KOPT-K1 (cell line): ENCODE data around the gene GRSF1.

Source experiments
- H3K27ac ChIP-seq: fragments of 200-600 bp; sonication (generic); 2 replicates; pipeline ENCODE4 v1.5.1; 2016; ENCODE audit warnings: antibody characterized with exemption, mild to moderate bottlenecking, low read depth, low read length; ENCODE audit not compliant: poor library complexity, severe bottlenecking
- H3K36me3 ChIP-seq: fragments of 200-600 bp; sonication (generic); 2 replicates; pipeline ENCODE4 v1.5.1; 2017; ENCODE audit warnings: antibody characterized with exemption, mild to moderate bottlenecking, low read length, moderate library complexity; ENCODE audit not compliant: insufficient read depth
- H3K9me3 ChIP-seq: fragments of 200-600 bp; sonication (generic); 2 replicates; pipeline ENCODE4 v1.5.1; 2017; ENCODE audit warnings: antibody characterized with exemption, low read length, mild to moderate bottlenecking; ENCODE audit not compliant: insufficient read depth, poor library complexity, severe bottlenecking

The GRSF1 gene

GRCh38 chr4:70839589-70840093 lies at the start of gene GRSF1:
TSS of gene GRSF1 (minus strand) at chr4:70839890. CDS start at chr4:70839827, 63 bp downstream.
- Histone ChIP-seq H3K27ac (peak within 1 kb of the TSS; percentile 91), H3K36me3 (peaks cover 26% of the 10 kb centered on the region), H3K9me3 (no peaks in the 10 kb centered on the region)

- Histone ChIP-seq H3K9me3 (no peaks in the 10 kb centered on the region), H3K27ac (no peak overlapping the region), H3K36me3 (no peaks in the 10 kb centered on the region)
Measured at GRCh38 chr4:70885174-70885573, 45.5 kb upstream of the GRSF1 start.

GRCh38 chr4:70880739-70881138 lies 41.0 kb upstream of the GRSF1 start:
- no peaks in the 10 kb centered on the region for H3K9me3 ChIP-seq
- no peak overlapping the region for H3K27ac ChIP-seq
- no peaks in the 10 kb centered on the region for H3K36me3 ChIP-seq

GRCh38 chr4:70877556-70877955 lies 37.9 kb upstream of the GRSF1 start:
- Histone ChIP-seq H3K27ac (no peak overlapping the region), H3K9me3 (no peaks in the 10 kb centered on the region), H3K36me3 (no peaks in the 10 kb centered on the region)

GRCh38 chr4:70874268-70875156 lies 34.8 kb upstream of the GRSF1 start:
- Histone ChIP-seq H3K27ac (no peak overlapping the region), H3K36me3 (no peaks in the 10 kb centered on the region), H3K9me3 (no peaks in the 10 kb centered on the region)

- H3K27ac ChIP-seq, result no peak overlapping the region
Measured at GRCh38 chr4:70873216-70873615, 33.5 kb upstream of the GRSF1 start.

GRCh38 chr4:70868778-70869177 lies 29.1 kb upstream of the GRSF1 start:
- Histone ChIP-seq H3K36me3 (no peaks in the 10 kb centered on the region), H3K27ac (no peak overlapping the region)

More at GRCh38 chr4:70873216-70873615, 33.5 kb upstream of the GRSF1 start:
- no peaks in the 10 kb centered on the region for H3K36me3 ChIP-seq
- H3K9me3 ChIP-seq, result no peaks in the 10 kb centered on the region

GRCh38 chr4:70863099-70863790 lies 23.6 kb upstream of the GRSF1 start:
- Histone ChIP-seq H3K9me3 (no peaks in the 10 kb centered on the region), H3K27ac (peak overlapping the region; percentile 50), H3K36me3 (no peaks in the 10 kb centered on the region)

More at GRCh38 chr4:70868778-70869177, 29.1 kb upstream of the GRSF1 start:
- no peaks in the 10 kb centered on the region for H3K9me3 ChIP-seq

GRCh38 chr4:70859066-70859465 lies 19.4 kb upstream of the GRSF1 start:
- Histone ChIP-seq H3K27ac (no peak overlapping the region), H3K9me3 (no peaks in the 10 kb centered on the region), H3K36me3 (no peaks in the 10 kb centered on the region)

GRCh38 chr4:70858454-70858853 lies 18.8 kb upstream of the GRSF1 start:
- H3K27ac ChIP-seq, result no peak overlapping the region
- H3K36me3 ChIP-seq, result no peaks in the 10 kb centered on the region
- H3K9me3 ChIP-seq, result no peaks in the 10 kb centered on the region

- Histone ChIP-seq H3K36me3 (no peaks in the 10 kb centered on the region), H3K27ac (no peak overlapping the region), H3K9me3 (no peaks in the 10 kb centered on the region)
Measured at GRCh38 chr4:70855464-70855863, 15.8 kb upstream of the GRSF1 start.

GRCh38 chr4:70849291-70849690 lies 9.6 kb upstream of the GRSF1 start:
- Histone ChIP-seq H3K36me3 (no peaks in the 10 kb centered on the region), H3K27ac (no peak overlapping the region), H3K9me3 (no peaks in the 10 kb centered on the region)

- no peaks in the 10 kb centered on the region for H3K36me3 ChIP-seq
- no peaks in the 10 kb centered on the region for H3K9me3 ChIP-seq
- no peak overlapping the region for H3K27ac ChIP-seq
Measured at GRCh38 chr4:70844180-70844579, 4.5 kb upstream of the GRSF1 start.

GRCh38 chr4:70842761-70843435 lies 3.2 kb upstream of the GRSF1 start:
- Histone ChIP-seq H3K36me3 (no peaks in the 10 kb centered on the region), H3K27ac (no peak overlapping the region), H3K9me3 (no peaks in the 10 kb centered on the region)

- Histone ChIP-seq H3K36me3 (peaks cover 3% of the 10 kb centered on the region), H3K9me3 (no peaks in the 10 kb centered on the region), H3K27ac (no peak overlapping the region)
Measured at GRCh38 chr4:70841951-70842350, 2.3 kb upstream of the GRSF1 start.
